K562 (cell line): ENCODE measurements around the gene SLC22A23. TPM values are rescaled to one million over a fixed set of nuclear protein-coding genes. Genes with fewer than 3 reads are reported as not detected.
A peak's percentile ranks its signal among the peaks of the same experiment; 100 is the strongest.

ENCODE experiments used
- ARID3B ChIP-seq: fragments of 250-450 bp; sonication (Bioruptor Pico); IDR thresholded peaks from 2 replicates; pipeline ENCODE4 v1.4.0; 2020; ENCODE audit warnings: borderline replicate concordance
- BRCA1 ChIP-seq, 2 experiments: fragments of 450-650 bp in 1 of 2; sonication (generic) in 1 of 2; formaldehyde crosslinking in 1 of 2; IDR thresholded peaks; 2 replicates each; pipeline versions ENCODE4 v1.5.0 to v1.6.1; 2017 to 2020; ENCODE audit warnings: mild to moderate bottlenecking in 1 of 2, missing genetic modification reagents in 1 of 2
- CAMTA2 ChIP-seq: fragments of 250-450 bp; sonication (Bioruptor Pico); conservative IDR thresholded peaks from 2 replicates; pipeline ENCODE4 v1.5.1; 2022
- CCAR2 ChIP-seq: fragments of 200-400 bp; formaldehyde crosslinking; IDR thresholded peaks from 2 replicates; pipeline ENCODE4 v1.6.1; 2017; ENCODE audit warnings: mild to moderate bottlenecking, low read depth, low read length
- DIDO1 ChIP-seq: fragments of 450-650 bp; IDR thresholded peaks from 2 replicates; pipeline ENCODE4 v1.6.1; 2016; ENCODE audit warnings: low read depth, missing biosample characterization, missing genetic modification characterization
- DMBX1 ChIP-seq: fragments of 250-450 bp; sonication (Bioruptor Pico); IDR thresholded peaks from 2 replicates; pipeline ENCODE4 v1.8.0; 2022; ENCODE audit warnings: inconsistent platforms, mild to moderate bottlenecking, moderate library complexity, borderline replicate concordance
- GATAD2A ChIP-seq: fragments of 450-650 bp; IDR thresholded peaks from 2 replicates; pipeline ENCODE4 v1.6.1; 2017
- PKNOX1 ChIP-seq: fragments of 450-650 bp; IDR thresholded peaks from 2 replicates; pipeline ENCODE4 v1.6.1; 2016
- PML ChIP-seq: IDR thresholded peaks from 2 replicates; pipeline ENCODE4 v1.6.1; 2012; ENCODE audit warnings: low read length, inconsistent platforms
- RB1 ChIP-seq: fragments of 450-650 bp; IDR thresholded peaks from 2 replicates; pipeline ENCODE4 v1.6.1; 2017; ENCODE audit warnings: low read depth, mild to moderate bottlenecking
- RBBP5 ChIP-seq: fragments of 200-600 bp; sonication (generic); IDR thresholded peaks from 2 replicates; pipeline ENCODE4 v1.6.1; 2012; ENCODE audit warnings: borderline replicate concordance, mild to moderate bottlenecking, low read length, control low read depth, inconsistent platforms; ENCODE audit not compliant: insufficient read depth, poor library complexity, severe bottlenecking
- THAP7 ChIP-seq: fragments of 250-450 bp; sonication (Bioruptor Pico); IDR thresholded peaks from 2 replicates; pipeline ENCODE4 v1.5.0; 2021
- ZBTB2 ChIP-seq: fragments of 450-650 bp; IDR thresholded peaks from 2 replicates; pipeline ENCODE4 v1.6.1; 2016; ENCODE audit warnings: antibody characterized with exemption
- ZBTB33 ChIP-seq: sonication (generic); formaldehyde crosslinking; IDR thresholded peaks from 2 replicates; pipeline ENCODE4 v1.8.1; 2023; ENCODE audit warnings: mild to moderate bottlenecking, missing genetic modification reagents
- ZNF23 ChIP-seq: fragments of 250-450 bp; sonication (Bioruptor Pico); IDR thresholded peaks from 2 replicates; pipeline ENCODE4 v1.4.0; 2020; ENCODE audit warnings: mild to moderate bottlenecking
- polyA plus RNA-seq, 8 experiments: library from polyadenylated mRNA; depleted of rRNA in 4 of 8; stranded (reverse) in 5 of 8; unstranded in 3 of 8; fragments of >200 nt; fragmentation: Nextera tagmentation in 2 of 8; fragmentation: Illumina TruSeq in 1 of 8; extraction: Ambion mirVana in 2 of 8; extraction: Trizol in 1 of 8; gene quantifications; 2 replicates each; pipeline versions ENCODE4 v1.2.1 to v1.2.3, GENCODE V29; 2011 to 2014; ENCODE audit warnings: inconsistent platforms in 1 of 8, missing spikeins in 1 of 8
- total RNA-seq, 7 experiments: library from RNA; depleted of rRNA in 6 of 7; stranded (reverse); fragments of >200 nt in 6 of 7; fragmentation: Illumina TruSeq in 2 of 7; extraction: Trizol in 2 of 7; gene quantifications; 2 replicates each; pipeline versions ENCODE4 v1.2.1 to v1.2.3, GENCODE V29; 2011 to 2021; ENCODE audit warnings: low replicate concordance in 1 of 7
- TF ChIP-seq, protein P1 (sequence below): sonication (generic); formaldehyde crosslinking; IDR thresholded peaks from 2 replicates; pipeline ENCODE4 v1.8.0; 2022; ENCODE audit warnings: mild to moderate bottlenecking, missing genetic modification reagents
- TF ChIP-seq, protein P2 (sequence below): fragments of 200-800 bp; sonication (Bioruptor generic); IDR thresholded peaks from 2 replicates; pipeline ENCODE4 v1.6.1; 2017; ENCODE audit warnings: missing genetic modification characterization, missing compliant biosample characterization

The SLC22A23 gene
- total and polyA plus RNA-seq, 9 of the 15 experiments (the other 6 are each of a cell fraction or from before 2014, with no cell fraction given): 0.30 to 8.7 (median 2.5) TPM

DNA sequence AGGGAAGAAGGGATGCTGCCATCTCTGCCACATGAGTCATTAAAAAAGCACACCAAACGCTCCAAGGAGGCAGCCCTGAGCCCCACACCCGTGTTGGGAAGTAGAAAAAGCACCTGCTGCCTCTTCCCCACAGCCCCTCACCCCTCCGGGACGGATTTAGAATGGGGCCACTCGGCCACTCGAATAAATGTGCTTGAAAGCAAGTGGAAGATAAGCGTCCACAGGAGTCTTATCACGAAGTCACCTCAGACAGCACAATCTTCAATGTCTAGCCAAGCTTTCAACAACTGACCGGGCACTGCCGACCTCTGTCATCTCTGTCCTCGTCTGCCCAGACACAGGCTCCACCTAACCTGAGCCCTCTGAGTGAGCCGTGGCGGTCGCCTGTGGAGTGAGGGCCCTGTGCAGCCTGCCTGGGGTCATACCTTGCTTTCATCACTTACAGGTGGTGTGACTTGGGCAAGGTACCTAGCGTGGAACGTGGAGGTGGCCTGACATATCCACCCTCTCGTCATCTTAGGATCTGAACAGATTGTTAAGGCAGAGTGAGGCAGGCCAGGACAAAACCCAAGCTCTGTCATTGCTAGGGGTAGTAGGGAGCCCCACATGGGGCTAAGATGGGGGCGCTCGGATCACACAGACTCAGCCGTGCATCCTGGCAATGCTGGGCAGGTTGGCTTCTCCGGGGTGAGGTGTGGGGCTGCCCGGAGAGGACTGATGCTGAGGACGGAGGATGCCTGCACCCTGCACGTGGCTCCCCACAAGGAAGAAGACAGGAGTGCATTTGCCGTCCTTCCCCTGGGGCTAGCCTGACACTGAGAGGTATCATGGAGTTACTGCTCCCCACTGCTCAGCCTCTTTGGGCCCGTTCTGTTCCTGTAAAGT, 163.3 kb downstream of the SLC22A23 start (continued):
- no peak for TF ChIP-seq RB1
- TF ChIP-seq PKNOX1: no peak
- no peak for TF ChIP-seq ZNF23
- TF ChIP-seq DMBX1 (CRISPR knock-in tag): no peak; the same call in 1 of the 2 replicates
- no peak for TF ChIP-seq BRCA1 (IDR thresholded peaks at IDR 0.05)
- 0 out of 2 replicates have a peak, but pooled peaks have one; percentile 66 for TF ChIP-seq BRCA1 (CRISPR knock-in tag; IDR thresholded peaks at IDR 0.05)
- no peak for TF ChIP-seq ZBTB33
- peak; percentile 15 for TF ChIP-seq RBBP5
- no peak for TF ChIP-seq DIDO1 (tag)
- TF ChIP-seq ARID3B (CRISPR knock-in tag): no peak
- no peak for TF ChIP-seq ZBTB2
- no peak for TF ChIP-seq CCAR2
- TF ChIP-seq THAP7 (CRISPR knock-in tag): no peak
- TF ChIP-seq, protein P1, sequence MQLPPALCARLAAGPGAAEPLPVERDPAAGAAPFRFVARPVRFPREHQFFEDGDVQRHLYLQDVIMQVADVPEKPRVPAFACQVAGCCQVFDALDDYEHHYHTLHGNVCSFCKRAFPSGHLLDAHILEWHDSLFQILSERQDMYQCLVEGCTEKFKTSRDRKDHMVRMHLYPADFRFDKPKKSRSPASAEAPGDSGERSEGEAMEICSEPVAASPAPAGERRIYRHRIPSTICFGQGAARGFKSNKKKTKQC (CRISPR knock-in tag): 0 out of 2 replicates have a peak, but pooled peaks have one; percentile 34
- TF ChIP-seq GATAD2A: no peak
- TF ChIP-seq, protein P2, sequence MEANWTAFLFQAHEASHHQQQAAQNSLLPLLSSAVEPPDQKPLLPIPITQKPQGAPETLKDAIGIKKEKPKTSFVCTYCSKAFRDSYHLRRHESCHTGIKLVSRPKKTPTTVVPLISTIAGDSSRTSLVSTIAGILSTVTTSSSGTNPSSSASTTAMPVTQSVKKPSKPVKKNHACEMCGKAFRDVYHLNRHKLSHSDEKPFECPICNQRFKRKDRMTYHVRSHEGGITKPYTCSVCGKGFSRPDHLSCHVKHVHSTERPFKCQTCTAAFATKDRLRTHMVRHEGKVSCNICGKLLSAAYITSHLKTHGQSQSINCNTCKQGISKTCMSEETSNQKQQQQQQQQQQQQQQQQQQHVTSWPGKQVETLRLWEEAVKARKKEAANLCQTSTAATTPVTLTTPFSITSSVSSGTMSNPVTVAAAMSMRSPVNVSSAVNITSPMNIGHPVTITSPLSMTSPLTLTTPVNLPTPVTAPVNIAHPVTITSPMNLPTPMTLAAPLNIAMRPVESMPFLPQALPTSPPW (CRISPR knock-in tag): no peak
- 0 out of 2 replicates have a peak, but pooled peaks have one; percentile 27 for TF ChIP-seq PML
- TF ChIP-seq CAMTA2 (CRISPR knock-in tag): no peak
